ENCODE results near the gene COBL.

GRCh38 chr7:51251290-51251689, 65.3 kb downstream of the COBL start:
- TF ChIP-seq POLR2A (IDR thresholded peaks at IDR 0.05; ENCODE audit: low read depth, low read length) (no peak), POLR2AphosphoS5 (IDR thresholded peaks at IDR 0.05; ENCODE audit: low read depth, low read length) (no peak)

All from GM12892 (cell line).